Activated naive CD4-positive, alpha-beta T cell treated with anti-CD3 and anti-CD28 coated beads, Interleukin-2, amount 50 U/mL, for 24 hours (primary cell): ENCODE results near the gene PNPO.
A peak's percentile ranks its signal among the peaks of the same experiment; 100 is the strongest.

Experiments used
- H3K27ac Mint-ChIP-seq: one replicate; pipeline ENCODE4 v1.8.0; 2021; ENCODE audit warnings: mild to moderate bottlenecking, mixed read lengths
- H3K27me3 Mint-ChIP-seq: one replicate; pipeline ENCODE4 v1.8.0; 2021; ENCODE audit warnings: mixed read lengths
- H3K36me3 Mint-ChIP-seq: one replicate; pipeline ENCODE4 v1.8.0; 2021; ENCODE audit warnings: mixed read lengths
- H3K4me1 Mint-ChIP-seq: one replicate; pipeline ENCODE4 v1.8.0; 2021; ENCODE audit warnings: mixed read lengths
- H3K4me3 Mint-ChIP-seq: one replicate; pipeline ENCODE4 v1.8.0; 2021; ENCODE audit warnings: mild to moderate bottlenecking, mixed read lengths
- H3K9me3 Mint-ChIP-seq: one replicate; pipeline ENCODE4 v1.8.0; 2021; ENCODE audit warnings: mixed read lengths

PNPO gene

GRCh38 chr17:47941246-47942095 lies at the start of gene PNPO:
PNPO (plus strand) TSS chr17:47941571; CDS start chr17:47941676, 105 bp downstream.
- H3K36me3 Mint-ChIP-seq, result peaks cover 10% of the 10 kb centered on the region
- no peaks in the 10 kb centered on the region for H3K27me3 Mint-ChIP-seq
- H3K27ac Mint-ChIP-seq, result peak within 1 kb of the TSS; percentile 96
- H3K9me3 Mint-ChIP-seq, result no peaks in the 10 kb centered on the region
- H3K4me3 Mint-ChIP-seq, result peak within 1 kb of the TSS; percentile 95
- H3K4me1 Mint-ChIP-seq, result peaks cover 47% of the 10 kb centered on the region

DNA sequence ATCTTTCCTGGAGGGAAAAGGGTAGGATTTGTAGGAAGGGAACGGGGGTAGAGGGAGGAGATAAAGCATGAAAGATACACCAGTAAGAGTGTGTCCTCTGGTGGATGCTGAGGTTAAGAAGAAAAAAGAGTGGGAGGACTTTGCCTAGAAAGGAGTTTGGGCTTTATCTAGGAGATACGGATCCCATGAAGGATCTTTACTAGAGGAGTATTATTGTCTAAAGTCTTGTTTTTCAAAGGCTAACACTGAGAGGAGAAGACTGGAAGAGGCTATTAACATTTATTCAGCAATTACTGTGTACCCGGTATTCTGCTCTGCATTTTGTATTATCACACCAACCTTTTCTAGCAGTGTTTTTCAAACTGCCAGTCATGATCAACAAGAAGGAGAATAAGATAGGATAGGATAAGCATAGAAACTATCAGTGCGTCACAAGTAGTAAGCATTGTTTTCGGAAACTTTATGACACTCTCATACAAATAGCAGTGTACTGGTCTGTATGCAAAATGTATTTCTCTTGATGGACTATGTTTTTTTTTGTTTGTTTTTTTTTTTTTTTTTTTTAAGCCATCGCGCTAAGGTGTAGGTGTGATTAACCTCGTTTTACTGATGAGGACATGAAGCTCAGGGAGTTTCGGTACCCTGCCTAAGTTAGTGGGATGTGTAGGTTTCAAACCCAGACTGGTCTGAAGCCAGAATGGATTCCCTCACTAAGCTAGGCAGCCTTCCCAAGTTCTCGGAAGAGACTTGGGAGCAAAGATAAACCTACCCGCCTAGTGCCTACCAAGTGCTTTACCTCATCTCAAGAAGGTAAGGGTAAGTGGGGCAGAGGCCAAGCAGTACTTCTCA lies 46.6 kb upstream of the PNPO start:
- H3K9me3 Mint-ChIP-seq, result no peaks in the 10 kb centered on the region
- H3K27me3 Mint-ChIP-seq, result no peaks in the 10 kb centered on the region
- H3K36me3 Mint-ChIP-seq, result peaks cover 2% of the 10 kb centered on the region
- H3K27ac Mint-ChIP-seq, result peak overlapping the region; percentile 100
- H3K4me1 Mint-ChIP-seq, result peaks cover 46% of the 10 kb centered on the region
- H3K4me3 Mint-ChIP-seq, result peak overlapping the region; percentile 94

GRCh38 chr17:47895347-47895855 lies 46.0 kb upstream of the PNPO start:
- no peaks in the 10 kb centered on the region for H3K9me3 Mint-ChIP-seq
- H3K27ac Mint-ChIP-seq, result peak overlapping the region; percentile 100
- peak overlapping the region; percentile 94 for H3K4me3 Mint-ChIP-seq
- H3K4me1 Mint-ChIP-seq, result peaks cover 46% of the 10 kb centered on the region
- no peaks in the 10 kb centered on the region for H3K27me3 Mint-ChIP-seq
- H3K36me3 Mint-ChIP-seq, result peaks cover 2% of the 10 kb centered on the region

- Mint-ChIP-seq H3K27ac (peak within 1 kb of the TSS; percentile 100), H3K36me3 (peaks cover 2% of the 10 kb centered on the region), H3K27me3 (no peaks in the 10 kb centered on the region), H3K4me1 (peaks cover 51% of the 10 kb centered on the region), H3K9me3 (no peaks in the 10 kb centered on the region), H3K4me3 (peak within 1 kb of the TSS; percentile 94)
These were observed 45.3 kb upstream of the PNPO start, which contains the start of gene SP2 for GRCh38 chr17:47895856-47896671. SP2 (plus strand) TSS chr17:47896236; CDS start chr17:47896287, 51 bp downstream.

- H3K36me3 Mint-ChIP-seq, result peaks cover 2% of the 10 kb centered on the region
- H3K4me3 Mint-ChIP-seq, result peak overlapping the region; percentile 91
- H3K27me3 Mint-ChIP-seq, result no peaks in the 10 kb centered on the region
- H3K9me3 Mint-ChIP-seq, result no peaks in the 10 kb centered on the region
- peaks cover 55% of the 10 kb centered on the region for H3K4me1 Mint-ChIP-seq
- H3K27ac Mint-ChIP-seq, result peak overlapping the region; percentile 90
These were observed 44.5 kb upstream of the PNPO start for GRCh38 chr17:47896672-47897490.

GRCh38 chr17:47897561-47897960 lies 43.8 kb upstream of the PNPO start:
- Mint-ChIP-seq H3K4me1 (peaks cover 62% of the 10 kb centered on the region), H3K9me3 (no peaks in the 10 kb centered on the region), H3K27ac (peak overlapping the region; percentile 90), H3K36me3 (peaks cover 2% of the 10 kb centered on the region), H3K4me3 (peak overlapping the region; percentile 91), H3K27me3 (no peaks in the 10 kb centered on the region)

- Mint-ChIP-seq H3K4me3 (peak overlapping the region; percentile 91), H3K4me1 (peaks cover 66% of the 10 kb centered on the region), H3K36me3 (peaks cover 3% of the 10 kb centered on the region), H3K27ac (no peak overlapping the region), H3K9me3 (no peaks in the 10 kb centered on the region), H3K27me3 (no peaks in the 10 kb centered on the region)
These were observed 43.1 kb upstream of the PNPO start for GRCh38 chr17:47898241-47898640.

DNA sequence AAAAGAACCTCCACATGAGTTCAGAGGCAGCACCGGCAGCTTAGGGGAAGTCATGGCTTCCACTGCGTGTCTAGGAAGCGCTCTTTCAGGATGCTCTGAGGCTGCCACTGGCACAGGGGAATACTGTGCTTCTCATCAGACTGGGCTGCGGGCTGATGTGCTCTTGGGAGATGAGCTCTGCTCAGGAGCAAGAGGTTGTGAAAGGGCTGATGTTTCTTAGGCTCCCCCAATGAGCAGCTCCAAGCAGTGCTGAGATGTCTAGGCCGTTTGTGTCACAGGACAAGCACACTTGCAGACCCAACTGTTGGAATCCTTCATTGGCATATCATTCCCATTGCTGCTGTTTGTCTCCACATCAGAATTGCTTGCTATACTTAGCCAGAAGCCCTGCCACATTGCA lies 41.7 kb upstream of the PNPO start:
- Mint-ChIP-seq H3K27ac (no peak overlapping the region), H3K4me1 (peaks cover 60% of the 10 kb centered on the region), H3K27me3 (no peaks in the 10 kb centered on the region), H3K36me3 (peaks cover 7% of the 10 kb centered on the region), H3K9me3 (no peaks in the 10 kb centered on the region), H3K4me3 (no peak overlapping the region)

DNA sequence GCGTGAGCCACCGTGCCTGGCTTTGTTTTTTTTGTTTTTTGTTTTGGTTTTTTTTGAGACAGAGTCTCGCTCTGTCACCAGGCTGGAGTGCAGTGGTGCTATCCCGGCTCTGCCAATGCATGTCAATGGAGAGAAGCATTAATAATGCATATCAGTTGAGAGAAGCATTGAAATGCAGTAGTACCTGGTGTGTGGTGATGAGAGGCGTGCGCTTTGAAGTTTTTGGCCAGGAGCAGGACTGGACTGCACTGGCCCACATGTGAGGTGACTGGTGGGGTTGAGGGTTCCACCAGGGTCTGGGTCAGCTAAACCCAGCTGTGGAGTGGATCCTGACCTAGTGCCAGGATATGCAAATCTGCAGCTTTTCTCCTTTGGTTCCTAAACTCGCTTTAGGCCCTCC lies 39.9 kb upstream of the PNPO start:
- no peak overlapping the region for H3K27ac Mint-ChIP-seq
- no peaks in the 10 kb centered on the region for H3K27me3 Mint-ChIP-seq
- peaks cover 11% of the 10 kb centered on the region for H3K36me3 Mint-ChIP-seq
- H3K9me3 Mint-ChIP-seq, result no peaks in the 10 kb centered on the region
- H3K4me3 Mint-ChIP-seq, result no peak overlapping the region
- peaks cover 67% of the 10 kb centered on the region for H3K4me1 Mint-ChIP-seq

- Mint-ChIP-seq H3K4me1 (peaks cover 71% of the 10 kb centered on the region), H3K9me3 (no peaks in the 10 kb centered on the region), H3K27ac (no peak overlapping the region), H3K4me3 (no peak overlapping the region), H3K36me3 (peaks cover 11% of the 10 kb centered on the region), H3K27me3 (no peaks in the 10 kb centered on the region)
These were observed 39.2 kb upstream of the PNPO start for GRCh38 chr17:47902039-47902744.

GRCh38 chr17:47905221-47905733 lies 36.1 kb upstream of the PNPO start:
- Mint-ChIP-seq H3K36me3 (peaks cover 9% of the 10 kb centered on the region), H3K9me3 (no peaks in the 10 kb centered on the region), H3K4me1 (peaks cover 61% of the 10 kb centered on the region), H3K27me3 (no peaks in the 10 kb centered on the region), H3K4me3 (no peak overlapping the region), H3K27ac (no peak overlapping the region)

GRCh38 chr17:47906443-47906842 lies 34.9 kb upstream of the PNPO start:
- H3K4me3 Mint-ChIP-seq, result no peak overlapping the region
- no peaks in the 10 kb centered on the region for H3K9me3 Mint-ChIP-seq
- no peak overlapping the region for H3K27ac Mint-ChIP-seq
- H3K27me3 Mint-ChIP-seq, result no peaks in the 10 kb centered on the region
- peaks cover 56% of the 10 kb centered on the region for H3K4me1 Mint-ChIP-seq
- peaks cover 9% of the 10 kb centered on the region for H3K36me3 Mint-ChIP-seq

GRCh38 chr17:47907932-47908562 lies 33.3 kb upstream of the PNPO start:
- no peaks in the 10 kb centered on the region for H3K9me3 Mint-ChIP-seq
- no peak overlapping the region for H3K4me3 Mint-ChIP-seq
- H3K27ac Mint-ChIP-seq, result no peak overlapping the region
- H3K36me3 Mint-ChIP-seq, result peaks cover 8% of the 10 kb centered on the region
- H3K4me1 Mint-ChIP-seq, result peaks cover 43% of the 10 kb centered on the region
- H3K27me3 Mint-ChIP-seq, result no peaks in the 10 kb centered on the region
